Measurements from ENCODE around the gene TMEM245. TPM values are rescaled to one million over a fixed set of nuclear protein-coding genes. Genes with fewer than 3 reads are reported as not detected.

Gene TMEM245
- total and polyA plus RNA-seq, 7 donors: 1.8 to 105 (median 90.7) TPM

- H3K27ac ChIP-seq: peak overlapping the region in 1 of 4 donors; percentile 54
- H3K4me1 ChIP-seq: peaks cover 0 to 6% (median 3%) of the 10 kb centered on the region in 4 donors
- peaks cover 0 to 11% (median 3%) of the 10 kb centered on the region in 4 donors for H3K36me3 ChIP-seq
- no peak for DNase-seq
- 58 to 64% methylated on average over 2 of the region's 2 CpGs for WGBS, 2 donors
- H3K27me3 ChIP-seq: no peaks in the 10 kb centered on the region
- no peak for TF ChIP-seq CTCF (IDR thresholded peaks at IDR 0.05)
- TF ChIP-seq EP300 (IDR thresholded peaks at IDR 0.05): no peak
- no peak for TF ChIP-seq POLR2A (IDR thresholded peaks at IDR 0.05)
- TF ChIP-seq POLR2AphosphoS5 (IDR thresholded peaks at IDR 0.05): no peak
- H3K4me3 ChIP-seq: no peak overlapping the region
- intact Hi-C loops (cut with DNase I): no loop called here
- H3K9me3 ChIP-seq: no peaks in the 10 kb centered on the region
These were observed 125.1 kb downstream of the TMEM245 start for GRCh38 chr9:108994695-108995094.

- no peaks in the 10 kb centered on the region for H3K9me3 ChIP-seq
- TF ChIP-seq EP300 (IDR thresholded peaks at IDR 0.05) (no peak), POLR2AphosphoS5 (IDR thresholded peaks at IDR 0.05) (no peak), CTCF (IDR thresholded peaks at IDR 0.05) (no peak), POLR2A (IDR thresholded peaks at IDR 0.05) (no peak)
- H3K4me3 ChIP-seq: no peak overlapping the region
- 81 to 87% methylated on average over 5 of the region's 5 CpGs for WGBS, 2 donors
- peaks cover 0 to 23% (median 3%) of the 10 kb centered on the region in 4 donors for H3K36me3 ChIP-seq
- H3K4me1 ChIP-seq: peaks cover 0 to 6% (median 3%) of the 10 kb centered on the region in 4 donors
- H3K27ac ChIP-seq: no peak overlapping the region
- H3K27me3 ChIP-seq: no peaks in the 10 kb centered on the region
- intact Hi-C loops (cut with DNase I): no loop called here
- no peak for DNase-seq
These were observed 128.3 kb downstream of the TMEM245 start for GRCh38 chr9:108991479-108991878.

- Histone ChIP-seq H3K9me3 (no peaks in the 10 kb centered on the region), H3K4me1 (peaks cover 0 to 7% (median 4%) of the 10 kb centered on the region in 4 donors), H3K27me3 (no peaks in the 10 kb centered on the region), H3K4me3 (no peak overlapping the region), H3K36me3 (peaks cover 0 to 31% (median 5%) of the 10 kb centered on the region in 4 donors), H3K27ac (no peak overlapping the region)
- intact Hi-C loops (cut with DNase I): no loop called here
- no peak for DNase-seq
- TF ChIP-seq POLR2A (IDR thresholded peaks at IDR 0.05) (no peak), POLR2AphosphoS5 (IDR thresholded peaks at IDR 0.05) (no peak), CTCF (IDR thresholded peaks at IDR 0.05) (no peak)
These were observed 135.9 kb downstream of the TMEM245 start for GRCh38 chr9:108983885-108984284.

GRCh38 chr9:108980893-108981292, 138.9 kb downstream of the TMEM245 start:
- WGBS, 2 donors: 95 to 97% methylated on average over 2 of the region's 2 CpGs
- Histone ChIP-seq H3K9me3 (no peaks in the 10 kb centered on the region), H3K4me1 (peaks cover 0 to 22% (median 17%) of the 10 kb centered on the region in 4 donors), H3K4me3 (no peak overlapping the region), H3K27ac (no peak overlapping the region), H3K27me3 (no peaks in the 10 kb centered on the region), H3K36me3 (peaks cover 0 to 26% (median 5%) of the 10 kb centered on the region in 4 donors)
- TF ChIP-seq POLR2A (IDR thresholded peaks at IDR 0.05) (no peak), POLR2AphosphoS5 (IDR thresholded peaks at IDR 0.05) (no peak), CTCF (IDR thresholded peaks at IDR 0.05) (no peak), EP300 (IDR thresholded peaks at IDR 0.05) (no peak)
- intact Hi-C loops (cut with DNase I): no loop called here
- DNase-seq: no peak

GRCh38 chr9:108978205-108978604, 141.5 kb downstream of the TMEM245 start:
- Histone ChIP-seq H3K36me3 (peaks cover 0 to 17% (median 5%) of the 10 kb centered on the region in 4 donors), H3K27ac (peak overlapping the region in 3 of 4 donors; percentile 13 to 74 (median 74)), H3K4me3 (no peak overlapping the region), H3K9me3 (no peaks in the 10 kb centered on the region), H3K4me1 (peaks cover 0 to 39% (median 30%) of the 10 kb centered on the region in 4 donors), H3K27me3 (no peaks in the 10 kb centered on the region)
- no peak for TF ChIP-seq CTCF (IDR thresholded peaks at IDR 0.05)
- TF ChIP-seq POLR2AphosphoS5 (IDR thresholded peaks at IDR 0.05): peak in 3 of 4 donors; percentile 47 to 72 (median 70)
- no peak for DNase-seq
- WGBS, 2 donors: 64 to 78% methylated on average over 1 of the region's 1 CpG
- intact Hi-C loops (cut with DNase I): no loop called here

All from sigmoid colon (tissue), 7 donors.